ENCODE results near the gene FBLN1. TPM values are rescaled to one million over a fixed set of nuclear protein-coding genes. Genes with fewer than 3 reads are reported as not detected.
"Not testable (repeated sequence)": the region's sequence is repeated elsewhere in the genome, so short reads cannot be mapped to it uniquely, and the experiment has no call there.

FBLN1 gene
- total RNA-seq, 1 donor from 2014 or later, result 0.26 TPM

DNA sequence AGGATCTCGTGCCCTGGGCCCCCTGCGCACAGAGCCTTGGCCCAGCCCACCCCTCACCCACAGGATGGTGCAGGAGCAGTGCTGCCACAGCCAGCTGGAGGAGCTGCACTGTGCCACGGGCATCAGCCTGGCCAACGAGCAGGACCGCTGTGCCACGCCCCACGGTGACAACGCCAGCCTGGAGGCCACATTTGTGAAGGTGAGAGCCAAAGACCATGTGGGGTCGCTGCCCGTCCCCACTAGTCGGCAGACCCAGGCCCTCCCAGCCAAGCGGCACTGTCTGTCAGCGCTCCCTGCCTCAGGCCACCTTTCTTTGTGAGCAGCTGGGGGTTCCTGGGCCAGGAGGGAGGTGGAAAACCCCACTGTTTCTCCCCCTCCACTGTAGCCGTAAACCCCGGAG, 22.8 kb downstream of the FBLN1 start:
- no peak for DNase-seq (ENCODE audit: low read depth in 2 of 2)

DNA sequence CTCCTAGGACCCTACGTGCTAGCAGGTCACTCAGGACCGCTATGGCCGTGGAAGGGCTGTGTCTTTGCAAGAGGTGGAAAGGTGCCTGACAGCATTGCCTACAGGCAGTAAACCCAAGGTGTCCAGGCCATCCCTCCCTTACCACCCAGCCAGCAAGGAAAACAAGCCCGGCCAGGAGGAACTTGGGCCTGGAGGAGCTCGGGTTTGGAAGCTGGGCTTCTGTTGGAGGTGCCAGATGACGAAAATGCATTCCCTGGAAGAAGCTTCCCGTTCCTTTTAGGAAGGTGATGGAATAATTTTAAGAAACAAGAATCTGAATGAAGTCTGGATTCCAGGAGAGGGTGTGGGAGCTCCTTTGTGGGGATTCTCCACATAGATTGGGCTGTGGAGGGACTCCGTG, 23.6 kb downstream of the FBLN1 start:
- no peak for DNase-seq (ENCODE audit: low read depth in 2 of 2)

DNA sequence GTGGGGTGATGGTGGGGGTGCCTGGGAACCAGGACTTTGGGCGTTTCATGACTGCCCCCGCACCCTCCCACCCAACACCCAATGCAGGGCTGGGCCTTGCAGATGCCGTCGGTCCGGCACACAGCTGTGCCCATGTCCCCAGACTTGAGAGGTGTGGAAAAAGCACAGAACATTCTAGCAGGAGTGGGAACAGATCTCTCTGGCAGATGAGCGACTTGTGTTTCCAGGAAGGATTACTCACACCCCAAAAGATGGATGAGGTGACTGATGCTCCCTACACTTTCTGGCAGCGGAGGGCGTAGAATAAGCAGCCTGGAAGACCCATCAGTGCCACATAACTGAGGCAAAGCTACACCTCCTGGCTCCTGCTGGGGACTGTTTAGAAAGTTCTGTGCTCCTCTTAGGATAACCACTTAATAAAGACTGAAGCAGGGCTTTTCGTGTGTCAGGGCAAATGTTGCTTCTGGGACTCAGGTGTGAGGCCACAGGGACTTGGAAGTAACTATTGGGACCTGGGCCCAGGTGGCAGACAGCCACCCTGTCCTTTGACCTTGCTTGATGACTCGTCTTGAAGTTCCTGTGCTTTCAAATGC, 24.2 kb downstream of the FBLN1 start:
- no peak for DNase-seq (ENCODE audit: low read depth in 2 of 2)

DNA sequence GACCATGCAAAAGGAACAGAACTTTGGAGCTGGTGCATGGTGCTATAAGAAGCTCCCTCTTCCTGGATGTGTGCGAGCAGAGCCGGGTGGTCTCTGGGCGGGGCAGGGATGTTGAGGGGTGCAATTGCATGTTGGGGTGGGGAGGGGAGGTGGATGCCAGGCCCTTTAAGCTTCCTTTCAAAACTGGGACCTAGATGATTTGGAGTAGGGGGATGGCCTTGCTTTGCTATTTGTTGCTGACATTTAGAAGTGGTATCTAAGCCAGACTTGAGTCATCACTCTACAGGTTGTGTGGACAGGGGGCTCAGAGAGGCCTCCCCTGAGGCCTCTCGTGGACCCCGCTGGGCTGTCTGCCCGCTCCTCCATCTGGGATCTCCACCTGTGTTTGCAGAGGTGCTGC, 24.8 kb downstream of the FBLN1 start:
- no peak for DNase-seq (ENCODE audit: low read depth in 2 of 2)

DNA sequence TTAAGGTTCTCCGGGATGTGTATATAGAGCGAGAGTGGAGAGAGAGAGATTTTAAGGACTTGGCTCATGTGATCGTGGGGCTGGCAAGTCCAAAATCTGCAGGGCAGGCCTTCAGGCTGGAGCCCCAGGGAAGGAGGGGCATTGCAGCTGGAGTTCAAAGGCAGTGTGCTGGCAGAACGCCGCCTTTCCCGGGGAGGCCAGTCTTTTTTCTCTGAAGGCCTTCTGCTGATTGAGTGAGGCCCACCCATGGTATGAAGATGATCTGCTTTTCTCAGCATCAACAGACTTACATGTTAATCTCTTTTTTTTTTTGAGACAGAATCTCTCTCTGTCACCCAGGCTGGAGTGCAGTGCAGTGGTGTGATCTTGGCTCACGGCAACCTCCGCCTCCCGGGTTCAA, 25.4 kb downstream of the FBLN1 start:
- no peak for DNase-seq (ENCODE audit: low read depth in 2 of 2)

DNA sequence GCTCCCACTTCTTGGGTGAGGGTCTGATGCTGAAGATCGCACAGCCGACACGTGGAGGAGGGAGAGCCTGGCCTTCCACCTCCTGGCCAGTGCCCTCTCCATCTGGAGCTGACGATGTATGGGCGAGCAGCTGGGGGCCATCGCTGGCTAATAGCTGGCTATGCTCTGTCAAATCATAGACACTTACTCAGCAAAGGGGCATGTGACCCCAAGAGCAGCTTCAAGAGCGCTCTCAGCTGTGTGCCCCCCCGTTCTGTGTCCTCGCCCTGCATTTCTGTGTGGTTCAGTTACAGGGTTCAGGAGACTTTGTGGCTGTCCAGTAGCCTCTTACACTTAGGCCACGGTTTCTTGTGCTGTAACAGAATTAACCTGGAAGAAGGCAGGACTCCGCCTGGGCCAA, 26.4 kb downstream of the FBLN1 start:
- DNase-seq (ENCODE audit: low read depth in 2 of 2), result no peak

DNA sequence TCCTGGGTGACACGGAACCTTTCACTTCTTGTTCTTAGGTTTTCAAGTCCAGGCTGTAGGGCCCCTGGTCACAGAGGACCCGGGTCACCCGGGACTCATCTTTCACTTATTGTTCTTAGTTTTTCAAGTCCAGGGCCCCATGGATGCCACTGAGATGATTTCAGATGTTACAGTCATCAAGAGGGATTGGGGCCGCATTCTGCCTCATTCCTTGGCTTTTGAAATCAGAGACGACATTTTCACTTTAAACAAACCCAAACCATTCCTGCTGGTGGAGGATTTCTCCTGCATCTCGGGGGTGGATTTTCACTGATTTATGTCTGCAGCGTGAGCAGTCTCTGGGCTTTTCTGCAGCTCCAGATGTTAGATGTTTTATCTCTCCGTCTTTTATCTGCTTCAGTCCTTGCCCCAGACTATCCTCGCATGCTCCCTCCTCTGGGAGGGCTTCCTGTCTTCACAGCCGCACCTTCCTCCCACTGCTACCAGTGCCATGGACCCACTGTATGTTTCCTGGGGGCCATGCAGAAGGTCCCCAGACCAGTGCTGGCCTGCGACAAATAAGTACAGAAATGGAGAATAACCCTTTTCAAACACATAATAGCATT, 27.4 kb downstream of the FBLN1 start:
- no peak for DNase-seq (ENCODE audit: low read depth in 2 of 2)

DNA sequence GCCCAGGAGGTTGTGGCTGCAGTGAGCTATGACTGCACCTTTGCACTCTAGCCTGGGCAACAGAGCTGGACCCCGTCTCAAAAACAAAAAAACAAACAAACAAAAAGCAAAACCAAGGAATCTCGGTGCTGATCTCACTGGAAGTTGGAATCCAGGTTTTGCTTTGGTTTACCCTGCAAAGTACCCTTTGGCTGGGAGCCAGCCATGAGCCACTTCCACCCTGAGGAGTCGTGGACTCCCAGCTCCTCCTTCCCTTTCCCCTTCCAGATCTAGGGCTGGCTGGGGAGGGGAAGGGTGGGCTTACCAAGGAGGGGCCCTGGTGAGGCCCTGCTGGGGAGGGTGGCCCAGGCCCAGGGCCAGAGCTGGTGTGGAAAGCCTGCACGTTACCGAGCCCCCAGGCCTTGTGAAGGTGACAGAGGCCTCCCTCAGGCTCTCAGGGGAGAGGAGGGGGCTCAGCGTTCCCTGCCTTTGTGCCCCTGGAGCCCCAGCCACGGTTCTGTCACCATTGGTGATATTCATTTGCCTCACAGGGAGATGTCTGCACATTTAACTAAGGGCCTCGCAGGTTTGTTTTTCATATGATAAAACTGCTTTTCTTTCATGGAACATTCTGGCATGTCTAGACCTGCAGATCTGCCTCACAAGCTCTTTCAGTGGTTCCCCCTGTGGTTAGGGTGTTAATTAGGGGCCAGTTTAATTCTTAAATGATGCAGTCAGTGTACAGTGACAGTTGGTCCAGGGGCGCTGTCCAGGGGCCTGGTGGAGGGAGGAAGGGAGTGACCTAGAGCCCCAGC, 29.0 kb downstream of the FBLN1 start:
- DNase-seq (ENCODE audit: low read depth in 2 of 2), result no peak

DNA sequence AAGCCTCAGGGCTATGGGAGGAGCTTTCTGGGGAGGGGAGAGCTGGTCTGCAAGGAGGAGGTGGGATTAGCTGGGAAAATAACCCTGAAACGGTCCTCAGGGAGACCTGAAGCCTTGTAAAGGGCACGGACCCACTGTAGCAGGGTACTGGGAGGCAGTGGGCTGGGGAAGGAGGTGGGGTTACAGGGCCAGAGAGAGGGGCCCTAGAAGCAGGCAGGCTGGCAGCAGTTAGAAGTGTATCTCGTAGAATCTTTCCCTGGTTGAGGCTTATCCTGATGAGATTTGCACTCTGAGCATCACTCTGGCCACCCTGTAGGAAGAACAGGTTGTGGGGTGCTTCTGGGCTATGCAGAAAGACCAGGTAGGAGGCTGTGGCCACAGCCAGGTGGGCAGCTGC, 29.6 kb downstream of the FBLN1 start:
- no peak for DNase-seq (ENCODE audit: low read depth in 2 of 2)

DNA sequence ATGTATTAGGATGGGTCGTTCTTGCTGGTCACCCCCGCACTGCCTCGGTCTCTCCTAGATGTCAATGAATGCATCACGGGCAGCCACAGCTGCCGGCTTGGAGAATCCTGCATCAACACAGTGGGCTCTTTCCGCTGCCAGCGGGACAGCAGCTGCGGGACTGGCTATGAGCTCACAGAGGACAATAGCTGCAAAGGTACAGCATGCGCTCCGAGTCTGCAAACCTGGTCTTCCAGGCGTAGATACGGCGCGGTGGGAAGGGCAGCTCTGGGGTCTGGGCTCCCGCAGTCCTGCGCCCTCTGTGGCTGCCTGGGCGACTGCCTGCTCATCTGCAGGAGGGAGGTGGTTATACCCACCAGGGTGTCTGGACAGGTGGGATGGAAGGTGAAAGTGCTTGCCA, 31.0 kb downstream of the FBLN1 start:
- no peak for DNase-seq (ENCODE audit: low read depth in 2 of 2)

DNA sequence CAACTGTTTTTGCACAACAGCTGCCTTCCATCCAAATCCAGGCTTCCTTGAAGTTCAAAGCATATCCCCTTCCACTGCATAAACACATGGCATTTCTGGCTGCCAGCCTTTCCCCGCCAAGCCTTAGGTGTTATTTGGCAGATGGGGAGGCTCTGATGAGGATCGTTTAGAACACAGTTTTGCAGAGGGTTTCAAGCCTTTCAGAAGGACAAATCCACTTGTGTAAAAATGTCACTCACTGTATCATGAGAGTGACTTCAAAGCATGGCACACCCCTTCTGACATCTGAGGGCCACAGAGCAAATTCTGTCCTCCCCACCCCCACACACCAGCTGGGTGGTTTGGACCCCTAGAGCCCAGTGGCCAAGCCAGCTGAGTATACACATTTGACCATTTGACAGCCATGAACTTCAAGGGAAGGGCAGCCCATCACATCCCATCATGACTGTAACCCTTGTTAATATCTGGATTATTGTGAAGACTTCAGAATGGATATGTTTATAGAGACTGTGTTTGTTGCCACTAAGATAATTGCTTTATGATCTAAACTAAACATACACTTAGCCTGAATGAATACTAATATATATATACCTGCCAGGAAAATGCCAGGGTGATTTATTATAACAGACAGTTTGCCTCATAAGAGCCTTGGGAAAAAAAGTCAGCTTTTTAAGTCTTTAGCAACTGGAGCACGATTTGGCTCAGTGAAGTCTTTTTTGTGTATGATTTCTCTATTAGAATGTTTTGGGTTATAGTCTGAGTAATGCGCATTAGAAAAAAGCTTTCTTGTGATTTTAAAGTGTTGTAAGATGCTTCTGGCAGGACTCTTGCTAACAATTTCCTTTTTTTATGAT, 31.9 kb downstream of the FBLN1 start:
- DNase-seq (ENCODE audit: low read depth in 2 of 2), result no peak

DNA sequence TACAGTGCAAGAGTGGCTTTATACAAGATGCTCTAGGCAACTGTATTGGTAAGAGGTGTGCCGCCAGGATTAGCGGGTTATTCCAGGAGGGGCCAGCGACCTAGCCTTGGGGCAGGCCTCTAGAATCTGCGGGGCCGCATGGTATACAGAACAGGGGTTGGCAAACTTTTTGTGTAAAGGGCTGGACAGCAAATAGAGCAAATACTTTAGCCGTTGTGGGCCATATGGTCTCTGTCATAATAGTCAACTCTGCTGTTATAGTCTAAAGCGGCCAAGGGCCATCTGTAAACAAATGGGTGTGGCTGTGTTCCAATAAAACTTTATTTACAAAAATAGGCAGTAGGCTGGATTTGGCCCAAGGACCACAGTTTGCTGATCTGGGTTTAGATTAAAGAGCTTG, 32.6 kb downstream of the FBLN1 start:
- DNase-seq (ENCODE audit: low read depth in 2 of 2), result no peak

DNA sequence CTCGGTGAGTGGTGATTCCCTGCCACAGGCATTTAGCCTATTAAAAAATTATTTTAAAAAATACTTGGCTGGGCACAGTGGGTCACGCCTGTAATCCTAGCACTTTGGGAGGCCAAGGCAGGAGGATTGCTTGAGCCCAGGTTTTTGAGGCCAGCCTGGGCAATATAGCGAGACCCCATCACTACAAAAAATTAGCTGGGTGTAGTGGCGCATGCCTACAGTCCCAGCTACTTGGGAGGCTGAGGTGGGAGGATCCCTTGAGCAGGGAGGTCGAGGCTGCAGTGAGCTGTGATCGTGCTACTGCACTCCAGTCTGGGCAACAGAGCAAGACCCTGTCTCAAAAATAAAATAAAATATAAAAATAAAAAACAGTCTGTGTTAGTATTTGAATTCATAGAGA, 33.2 kb downstream of the FBLN1 start:
- not testable (repeated sequence) for DNase-seq (ENCODE audit: low read depth in 2 of 2)

DNA sequence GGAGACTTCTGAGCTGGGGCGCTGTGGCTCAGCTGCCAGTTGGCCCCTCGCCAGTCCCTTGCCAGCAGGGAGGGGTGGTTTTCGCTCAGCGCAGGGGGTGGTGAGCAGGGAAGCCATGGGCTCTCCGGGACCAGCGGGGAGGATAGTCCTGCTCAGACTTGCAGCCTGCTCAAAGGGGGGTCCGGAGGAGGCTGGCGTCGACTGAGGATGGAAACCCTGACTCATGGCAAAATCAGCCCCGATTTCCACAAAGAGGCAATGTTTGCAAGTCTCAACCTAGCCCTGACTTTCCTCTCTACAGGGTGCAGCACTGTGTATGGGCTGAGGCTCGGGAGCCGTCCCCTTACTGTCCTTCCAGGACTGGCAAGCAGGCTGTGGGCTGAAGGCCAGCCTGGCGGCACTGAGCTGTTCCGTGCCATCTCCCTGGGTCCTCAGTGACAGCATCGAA, 35.1 kb downstream of the FBLN1 start:
- no peak for DNase-seq (ENCODE audit: low read depth in 2 of 2)

DNA sequence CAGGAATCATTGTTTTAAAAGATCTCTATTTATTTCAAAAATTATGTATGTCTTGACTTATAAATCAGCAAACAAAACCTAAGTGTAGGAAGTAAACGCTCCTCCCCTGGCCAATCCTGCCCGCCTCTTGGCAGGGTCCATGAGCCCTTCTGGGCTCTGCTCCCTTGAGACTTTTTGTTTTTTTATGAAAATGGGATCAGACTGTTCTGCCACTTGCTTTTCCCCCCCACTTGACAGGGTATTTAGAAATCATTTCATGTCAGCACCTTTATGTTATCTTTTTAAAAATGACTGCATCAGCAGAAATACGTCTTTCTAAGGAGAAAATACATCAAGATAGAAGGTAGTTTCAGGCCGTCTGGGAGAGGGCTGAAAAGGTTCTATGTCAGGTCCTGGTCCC, 35.6 kb downstream of the FBLN1 start:
- DNase-seq (ENCODE audit: low read depth in 2 of 2), result no peak

DNA sequence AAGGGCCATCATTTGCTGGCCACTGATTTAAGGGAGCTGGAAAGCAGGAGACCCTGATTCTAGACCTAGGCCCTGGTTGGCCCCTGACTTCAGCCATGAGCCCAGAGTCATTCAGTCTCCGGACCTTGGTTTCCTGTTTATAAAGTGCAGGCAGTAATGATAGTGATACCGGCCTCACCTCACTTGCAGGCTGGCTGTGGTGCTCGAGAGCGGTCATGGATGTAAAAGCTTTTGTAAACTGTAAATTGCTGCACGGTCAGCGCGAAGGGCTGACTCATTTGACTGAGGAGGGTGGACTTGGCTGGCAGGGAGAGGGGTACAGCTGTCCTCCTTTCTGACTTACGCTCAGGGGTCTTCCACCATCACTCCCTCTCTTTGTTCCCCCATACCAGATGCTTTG, 37.4 kb downstream of the FBLN1 start:
- no peak for DNase-seq (ENCODE audit: low read depth in 2 of 2)

DNA sequence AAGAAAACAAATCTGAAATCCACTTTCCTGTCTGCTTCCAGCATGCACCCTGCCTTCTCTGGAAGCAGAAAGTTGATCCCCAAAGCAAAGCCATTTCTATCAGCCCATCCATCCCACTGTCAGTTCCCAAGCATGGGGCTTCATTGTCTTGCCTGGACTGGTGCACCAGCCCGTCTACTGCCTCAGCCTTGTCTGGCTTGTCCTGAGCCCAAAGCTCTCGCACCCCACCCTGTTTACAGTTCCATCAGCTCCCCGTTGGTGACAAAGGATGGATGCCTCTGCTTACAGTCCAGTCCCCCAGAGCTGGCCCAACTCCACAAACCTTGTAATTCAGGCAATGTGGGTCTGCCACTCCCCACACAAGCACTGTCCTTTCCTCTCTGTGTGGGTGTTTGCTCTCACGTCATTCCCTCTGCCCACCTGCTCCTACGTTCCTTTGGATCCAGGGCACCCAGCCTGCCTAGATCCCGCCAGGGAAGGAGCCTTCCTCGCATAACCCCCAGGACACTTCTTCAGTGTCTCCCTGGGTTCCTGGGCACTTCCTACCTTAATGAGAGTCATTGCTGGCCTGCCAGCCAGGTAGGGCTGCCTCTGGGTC, 38.8 kb downstream of the FBLN1 start:
- no peak for DNase-seq (ENCODE audit: low read depth in 2 of 2)

DNA sequence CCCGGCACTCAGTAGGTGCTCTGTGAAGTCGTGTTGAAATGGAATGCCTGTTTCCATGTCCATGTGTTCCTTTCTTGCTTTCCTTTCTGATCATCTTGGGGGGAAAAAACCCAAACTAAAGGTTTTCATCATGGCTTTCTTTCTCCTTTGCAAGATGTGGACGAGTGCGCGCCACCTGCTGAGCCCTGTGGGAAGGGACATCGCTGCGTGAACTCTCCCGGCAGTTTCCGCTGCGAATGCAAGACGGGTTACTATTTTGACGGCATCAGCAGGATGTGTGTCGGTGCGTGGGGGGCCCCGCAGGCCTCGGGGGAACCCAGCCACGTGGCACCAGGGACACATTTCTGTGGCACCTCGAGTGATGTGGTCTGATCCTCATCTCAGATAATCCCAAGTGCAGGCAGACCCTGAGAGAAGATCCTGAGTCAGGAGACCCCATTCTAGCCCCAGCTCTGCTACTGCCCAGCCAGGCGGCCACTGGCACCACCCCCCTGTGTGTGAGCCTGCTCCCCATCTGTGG, 39.4 kb downstream of the FBLN1 start:
- no peak for DNase-seq (ENCODE audit: low read depth in 2 of 2)

DNA sequence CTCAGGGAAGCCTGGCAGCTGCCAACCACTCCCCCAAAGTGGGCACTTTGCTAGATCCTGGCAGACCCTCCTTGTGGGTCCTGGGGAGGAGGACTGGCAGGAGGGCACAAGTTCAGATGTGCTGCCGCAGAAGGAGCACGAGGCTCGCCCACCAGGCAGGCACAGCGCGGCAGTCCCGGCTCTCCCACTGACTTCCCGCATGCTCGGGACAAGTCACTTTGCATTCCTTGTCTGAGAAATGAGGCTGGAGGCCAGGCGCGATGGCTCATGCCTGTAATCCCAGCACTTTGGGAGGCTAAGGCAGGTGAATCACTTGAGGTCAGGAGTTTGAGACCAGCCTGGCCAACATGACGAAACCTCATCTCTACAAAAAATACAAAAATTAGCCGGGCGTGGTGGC, 40.1 kb downstream of the FBLN1 start:
- not testable (repeated sequence) for DNase-seq (ENCODE audit: low read depth in 2 of 2)

DNA sequence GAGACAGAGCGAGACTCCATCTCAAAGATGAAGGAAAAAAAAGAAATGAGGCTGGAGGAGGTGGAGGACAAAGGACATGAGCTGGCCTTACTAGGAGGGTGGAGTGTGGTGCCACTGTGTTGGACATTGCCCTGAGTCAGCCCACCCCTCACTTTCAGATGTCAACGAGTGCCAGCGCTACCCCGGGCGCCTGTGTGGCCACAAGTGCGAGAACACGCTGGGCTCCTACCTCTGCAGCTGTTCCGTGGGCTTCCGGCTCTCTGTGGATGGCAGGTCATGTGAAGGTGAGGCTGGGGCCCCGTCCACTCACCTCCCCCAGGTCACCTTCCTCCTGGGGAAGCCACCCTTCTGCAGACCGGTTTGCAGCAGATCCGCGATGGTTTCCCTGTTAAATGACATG, 40.6 kb downstream of the FBLN1 start:
- no peak for DNase-seq (ENCODE audit: low read depth in 2 of 2)

DNA sequence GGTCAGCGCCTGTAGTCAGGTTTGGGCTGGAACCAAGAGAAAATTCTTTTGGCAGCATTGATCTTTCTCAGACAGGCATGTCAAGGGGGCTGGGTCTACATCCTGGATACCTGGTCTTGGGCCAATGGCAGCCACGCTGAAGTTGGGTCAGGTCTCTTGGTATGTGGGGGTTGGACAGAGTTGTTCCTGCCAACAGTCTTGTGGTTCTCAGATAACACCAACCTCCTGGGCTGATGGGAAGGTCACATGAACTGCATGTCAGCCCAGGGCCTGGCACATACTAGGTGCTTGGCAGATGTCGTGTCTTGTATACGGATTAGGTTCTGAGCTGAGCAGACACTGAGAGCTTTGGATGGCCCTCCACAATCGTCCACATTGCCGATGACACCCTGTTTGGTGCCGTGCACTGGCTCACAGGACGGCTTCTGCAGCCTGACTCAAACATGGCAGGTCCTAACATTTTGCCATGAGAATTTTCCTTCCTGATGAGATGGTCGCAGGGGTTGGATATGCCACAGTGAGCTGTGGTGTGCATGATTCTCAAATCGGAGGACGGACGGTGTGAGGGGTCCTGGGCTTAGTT, 42.0 kb downstream of the FBLN1 start:
- DNase-seq (ENCODE audit: low read depth in 2 of 2), result no peak

Data from dermis microvascular lymphatic vessel endothelial cell (primary cell).